Measurements from ENCODE around the gene C1orf87.

C1orf87 gene

GRCh38 chr1:59952065-59952464 lies 121.5 kb downstream of the C1orf87 start:
- DNase-seq (ENCODE audit: low spot score) = no peak
- in situ Hi-C loops (cut with MboI; ENCODE audit: low sequenced_read_pairs, unreplicated experiment) = no loop called here
- TF ChIP-seq, protein P1, sequence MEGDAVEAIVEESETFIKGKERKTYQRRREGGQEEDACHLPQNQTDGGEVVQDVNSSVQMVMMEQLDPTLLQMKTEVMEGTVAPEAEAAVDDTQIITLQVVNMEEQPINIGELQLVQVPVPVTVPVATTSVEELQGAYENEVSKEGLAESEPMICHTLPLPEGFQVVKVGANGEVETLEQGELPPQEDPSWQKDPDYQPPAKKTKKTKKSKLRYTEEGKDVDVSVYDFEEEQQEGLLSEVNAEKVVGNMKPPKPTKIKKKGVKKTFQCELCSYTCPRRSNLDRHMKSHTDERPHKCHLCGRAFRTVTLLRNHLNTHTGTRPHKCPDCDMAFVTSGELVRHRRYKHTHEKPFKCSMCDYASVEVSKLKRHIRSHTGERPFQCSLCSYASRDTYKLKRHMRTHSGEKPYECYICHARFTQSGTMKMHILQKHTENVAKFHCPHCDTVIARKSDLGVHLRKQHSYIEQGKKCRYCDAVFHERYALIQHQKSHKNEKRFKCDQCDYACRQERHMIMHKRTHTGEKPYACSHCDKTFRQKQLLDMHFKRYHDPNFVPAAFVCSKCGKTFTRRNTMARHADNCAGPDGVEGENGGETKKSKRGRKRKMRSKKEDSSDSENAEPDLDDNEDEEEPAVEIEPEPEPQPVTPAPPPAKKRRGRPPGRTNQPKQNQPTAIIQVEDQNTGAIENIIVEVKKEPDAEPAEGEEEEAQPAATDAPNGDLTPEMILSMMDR (IDR thresholded peaks at IDR 0.05; ENCODE audit: borderline replicate concordance, control extremely low read depth, extremely low read depth, insufficient read depth, missing control alignments) = no peak

DNA sequence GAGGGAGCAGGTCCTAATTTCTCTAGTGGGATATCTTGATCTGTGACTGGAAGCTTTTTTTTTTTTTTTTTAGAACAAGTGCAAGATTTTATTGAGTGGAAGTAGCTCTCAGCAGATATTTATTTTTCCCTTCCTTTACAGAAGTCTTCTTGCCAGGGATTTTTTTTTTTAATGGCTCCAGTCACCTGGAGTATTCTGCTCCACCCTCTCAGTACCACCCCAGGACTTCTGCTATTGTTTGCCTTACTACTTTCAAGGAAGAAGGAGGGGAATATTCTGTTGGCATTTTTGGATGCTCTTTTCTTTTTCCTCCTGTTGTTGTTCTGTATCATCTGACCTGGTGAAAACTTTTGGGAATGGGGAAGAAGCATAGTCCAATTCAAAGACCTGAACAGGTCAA lies 123.9 kb downstream of the C1orf87 start:
- in situ Hi-C loops (cut with MboI; ENCODE audit: low sequenced_read_pairs, unreplicated experiment) = loop anchor here (25.0 kb wide), 1 partner anchor 1212 kb away; no protein-coding TSS in a partner anchor
- TF ChIP-seq, protein P1 (IDR thresholded peaks at IDR 0.05; ENCODE audit: borderline replicate concordance, control extremely low read depth, extremely low read depth, insufficient read depth, missing control alignments) = no peak
- DNase-seq (ENCODE audit: low spot score) = no peak

- in situ Hi-C loops (cut with MboI; ENCODE audit: low sequenced_read_pairs, unreplicated experiment) = loop anchor here (25.0 kb wide), 1 partner anchor 1212 kb away; no protein-coding TSS in a partner anchor
- no peak for DNase-seq (ENCODE audit: low spot score)
- TF ChIP-seq, protein P1 (IDR thresholded peaks at IDR 0.05; ENCODE audit: borderline replicate concordance, control extremely low read depth, extremely low read depth, insufficient read depth, missing control alignments) = no peak
Observed at GRCh38 chr1:59948990-59949389, 124.6 kb downstream of the C1orf87 start.

GRCh38 chr1:59947047-59947938 lies 126.3 kb downstream of the C1orf87 start:
- in situ Hi-C loops (cut with MboI; ENCODE audit: low sequenced_read_pairs, unreplicated experiment) = loop anchor here (25.0 kb wide), 1 partner anchor 1210 kb away; no protein-coding TSS in a partner anchor
- DNase-seq (ENCODE audit: low spot score) = peak; percentile 50
- TF ChIP-seq, protein P1 (IDR thresholded peaks at IDR 0.05; ENCODE audit: borderline replicate concordance, control extremely low read depth, extremely low read depth, insufficient read depth, missing control alignments) = peak; percentile 77

DNA sequence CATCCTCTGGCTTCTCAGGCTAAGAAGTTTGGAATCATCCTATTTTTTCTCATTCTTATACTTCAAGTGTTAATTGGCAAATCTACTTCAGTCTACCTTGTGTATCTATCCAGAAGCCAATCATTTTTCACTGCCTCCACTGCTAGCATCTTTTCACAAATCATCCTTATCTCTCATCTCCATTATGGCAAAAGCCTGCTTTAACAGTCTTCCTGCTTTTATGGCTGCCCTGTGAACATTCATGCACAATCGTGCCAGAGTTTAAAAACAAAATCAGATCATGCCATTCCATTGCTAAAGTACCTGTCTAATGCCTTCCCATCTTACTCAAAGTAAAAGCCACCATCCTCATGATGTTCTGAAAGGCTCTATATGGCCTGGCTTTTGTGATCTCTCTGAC lies 127.8 kb downstream of the C1orf87 start:
- DNase-seq (ENCODE audit: low spot score) = no peak
- in situ Hi-C loops (cut with MboI; ENCODE audit: low sequenced_read_pairs, unreplicated experiment) = loop anchor here (25.0 kb wide), 1 partner anchor 1208 kb away; no protein-coding TSS in a partner anchor
- TF ChIP-seq, protein P1 (IDR thresholded peaks at IDR 0.05; ENCODE audit: borderline replicate concordance, control extremely low read depth, extremely low read depth, insufficient read depth, missing control alignments) = no peak

Data from GM13976 (cell line).